ES-I3 (cell line): Measurements from ENCODE around the gene CLSTN2.

Source experiments
- H3K36me3 ChIP-seq: 2 replicates; pipeline ENCODE4 v1.6.1; 2013; ENCODE audit warnings: mild to moderate bottlenecking, low read length, control low read depth, moderate library complexity; ENCODE audit not compliant: insufficient read depth
- H3K4me1 ChIP-seq: 2 replicates; pipeline ENCODE4 v1.6.1; 2013; ENCODE audit warnings: mild to moderate bottlenecking, control low read depth, low read length; ENCODE audit not compliant: insufficient read depth
- H3K9ac ChIP-seq: 2 replicates; pipeline ENCODE4 v1.6.1; 2013; ENCODE audit warnings: low read depth, mild to moderate bottlenecking, low read length, moderate library complexity
- H3K9me3 ChIP-seq: 2 replicates; pipeline ENCODE4 v1.6.1; 2013; ENCODE audit warnings: mild to moderate bottlenecking, low read length, moderate library complexity; ENCODE audit not compliant: control insufficient read depth, insufficient read depth

The CLSTN2 gene

GRCh38 chr3:140131895-140132294 lies 196.9 kb downstream of the CLSTN2 start:
- no peaks in the 10 kb centered on the region for H3K9me3 ChIP-seq
- H3K9ac ChIP-seq = no peak overlapping the region
- H3K4me1 ChIP-seq = peaks cover 8% of the 10 kb centered on the region
- no peaks in the 10 kb centered on the region for H3K36me3 ChIP-seq

GRCh38 chr3:140134231-140134965 lies 199.4 kb downstream of the CLSTN2 start:
- no peak overlapping the region for H3K9ac ChIP-seq
- H3K4me1 ChIP-seq = peaks cover 8% of the 10 kb centered on the region
- no peaks in the 10 kb centered on the region for H3K9me3 ChIP-seq
- H3K36me3 ChIP-seq = no peaks in the 10 kb centered on the region

GRCh38 chr3:140135461-140135860 lies 200.5 kb downstream of the CLSTN2 start:
- H3K9me3 ChIP-seq = no peaks in the 10 kb centered on the region
- no peaks in the 10 kb centered on the region for H3K36me3 ChIP-seq
- H3K9ac ChIP-seq = no peak overlapping the region
- H3K4me1 ChIP-seq = peaks cover 8% of the 10 kb centered on the region

DNA sequence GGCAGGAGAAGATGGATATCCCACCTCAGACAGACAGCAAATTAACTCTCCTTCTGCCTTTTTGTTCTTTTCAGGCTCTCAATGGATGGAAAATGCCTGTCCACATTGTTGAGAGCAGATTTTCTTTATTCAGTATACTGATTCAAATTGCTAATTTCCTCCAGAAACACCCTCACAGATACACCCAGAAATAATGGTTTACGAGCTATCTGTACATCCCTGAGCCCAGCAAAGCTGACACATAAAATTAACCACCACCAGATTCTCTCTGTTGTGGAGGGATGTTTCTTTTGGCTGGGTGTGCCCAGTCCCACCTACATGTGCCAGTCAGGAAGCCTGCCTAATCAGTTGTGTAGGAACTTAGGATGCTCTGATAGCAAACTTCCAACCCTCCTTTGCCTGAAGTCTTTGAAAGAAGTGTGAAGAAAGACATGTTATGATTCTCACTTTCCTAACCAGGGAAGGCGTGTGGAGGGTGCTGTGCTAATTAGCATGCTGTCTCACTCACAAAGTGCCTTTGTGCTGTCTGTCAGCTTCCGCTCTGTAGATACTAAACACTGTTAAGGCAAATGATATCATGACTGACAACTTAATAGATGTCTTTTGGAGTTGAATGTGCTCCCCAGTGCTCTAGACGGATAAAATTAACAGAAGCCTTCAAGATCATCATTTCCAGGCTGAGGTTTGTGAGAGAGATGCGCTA lies 208.5 kb downstream of the CLSTN2 start:
- no peaks in the 10 kb centered on the region for H3K4me1 ChIP-seq
- H3K9ac ChIP-seq = no peak overlapping the region
- H3K9me3 ChIP-seq = no peaks in the 10 kb centered on the region
- no peaks in the 10 kb centered on the region for H3K36me3 ChIP-seq

DNA sequence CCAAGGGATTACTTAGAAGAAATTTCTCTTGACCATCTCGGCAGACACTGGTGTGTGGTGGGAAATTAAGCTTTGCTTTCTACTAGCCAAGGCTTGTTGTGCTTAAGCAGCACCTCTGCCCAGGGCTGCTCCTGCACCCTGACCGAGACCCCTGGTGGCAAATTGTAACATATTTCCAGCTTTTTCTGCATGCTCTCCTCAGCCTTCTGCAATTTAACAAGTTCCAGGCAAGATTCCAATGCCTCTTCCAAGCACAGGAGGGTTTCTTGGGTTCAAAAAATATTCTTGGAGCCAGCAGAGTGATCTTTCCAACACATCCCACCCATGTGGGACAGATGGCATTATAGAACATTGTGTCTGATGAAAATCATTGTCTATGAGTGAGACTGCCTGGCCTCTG lies 210.5 kb downstream of the CLSTN2 start:
- Histone ChIP-seq H3K9me3 (no peaks in the 10 kb centered on the region), H3K36me3 (no peaks in the 10 kb centered on the region), H3K4me1 (no peaks in the 10 kb centered on the region), H3K9ac (no peak overlapping the region)

GRCh38 chr3:140146668-140147067 lies 211.7 kb downstream of the CLSTN2 start:
- Histone ChIP-seq H3K4me1 (no peaks in the 10 kb centered on the region), H3K36me3 (no peaks in the 10 kb centered on the region), H3K9me3 (no peaks in the 10 kb centered on the region), H3K9ac (no peak overlapping the region)

DNA sequence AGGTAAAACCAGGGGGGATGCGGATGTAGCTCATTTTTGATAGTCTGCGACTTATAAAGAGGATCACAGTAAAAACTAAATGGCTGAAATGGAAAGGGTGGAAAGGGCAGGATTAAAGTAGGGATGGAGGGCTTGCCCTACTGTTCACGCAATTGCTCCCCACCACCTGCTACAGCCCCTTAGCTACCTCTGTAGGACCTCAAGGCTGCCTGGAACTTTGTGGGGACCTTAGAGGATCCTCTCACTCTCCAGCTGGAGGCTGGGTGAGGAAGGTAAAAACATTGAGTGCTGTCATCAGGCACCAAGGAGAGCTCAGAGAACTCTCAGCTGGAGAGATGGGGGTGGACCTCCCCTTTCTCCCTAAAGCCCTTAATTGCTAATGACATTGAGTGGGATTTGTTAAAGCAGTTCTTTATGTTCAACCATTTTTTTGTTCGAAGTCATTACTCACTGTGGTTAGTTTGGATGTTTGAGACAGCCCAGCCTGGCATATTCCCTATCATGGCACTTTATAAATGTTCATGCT lies 213.0 kb downstream of the CLSTN2 start:
- no peaks in the 10 kb centered on the region for H3K36me3 ChIP-seq
- H3K4me1 ChIP-seq = no peaks in the 10 kb centered on the region
- H3K9ac ChIP-seq = no peak overlapping the region
- no peaks in the 10 kb centered on the region for H3K9me3 ChIP-seq

DNA sequence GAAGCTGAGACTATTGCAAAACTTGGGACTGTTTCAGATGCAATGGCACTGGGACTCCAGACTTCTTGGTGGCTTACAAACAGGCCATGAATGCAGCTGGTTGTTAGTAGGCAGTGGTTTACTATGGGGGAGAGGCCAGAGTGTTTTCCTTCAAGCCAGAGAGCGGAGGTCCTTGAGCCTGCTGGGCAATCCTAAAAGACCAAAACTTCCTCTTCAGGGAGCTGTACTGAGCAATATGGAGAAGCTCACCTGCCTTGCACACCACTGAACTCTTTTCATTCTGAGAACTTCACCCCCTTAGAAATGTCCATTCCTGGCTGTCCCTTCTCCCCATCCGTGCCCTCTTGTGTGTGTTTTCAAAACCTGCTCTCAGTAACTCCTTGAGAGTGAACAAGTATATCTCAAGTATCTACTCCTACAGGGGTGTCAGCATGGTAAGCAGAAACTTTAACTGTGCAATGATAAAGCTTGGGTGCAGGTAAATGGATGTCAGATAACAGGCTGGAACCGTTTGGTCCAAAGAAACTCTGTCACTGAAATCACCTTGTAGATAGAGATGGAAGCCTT lies 213.9 kb downstream of the CLSTN2 start:
- Histone ChIP-seq H3K9me3 (no peaks in the 10 kb centered on the region), H3K9ac (no peak overlapping the region), H3K4me1 (no peaks in the 10 kb centered on the region), H3K36me3 (no peaks in the 10 kb centered on the region)

- Histone ChIP-seq H3K36me3 (no peaks in the 10 kb centered on the region), H3K4me1 (no peaks in the 10 kb centered on the region), H3K9ac (no peak overlapping the region), H3K9me3 (no peaks in the 10 kb centered on the region)
Measured at GRCh38 chr3:140151321-140151720, 216.3 kb downstream of the CLSTN2 start.

DNA sequence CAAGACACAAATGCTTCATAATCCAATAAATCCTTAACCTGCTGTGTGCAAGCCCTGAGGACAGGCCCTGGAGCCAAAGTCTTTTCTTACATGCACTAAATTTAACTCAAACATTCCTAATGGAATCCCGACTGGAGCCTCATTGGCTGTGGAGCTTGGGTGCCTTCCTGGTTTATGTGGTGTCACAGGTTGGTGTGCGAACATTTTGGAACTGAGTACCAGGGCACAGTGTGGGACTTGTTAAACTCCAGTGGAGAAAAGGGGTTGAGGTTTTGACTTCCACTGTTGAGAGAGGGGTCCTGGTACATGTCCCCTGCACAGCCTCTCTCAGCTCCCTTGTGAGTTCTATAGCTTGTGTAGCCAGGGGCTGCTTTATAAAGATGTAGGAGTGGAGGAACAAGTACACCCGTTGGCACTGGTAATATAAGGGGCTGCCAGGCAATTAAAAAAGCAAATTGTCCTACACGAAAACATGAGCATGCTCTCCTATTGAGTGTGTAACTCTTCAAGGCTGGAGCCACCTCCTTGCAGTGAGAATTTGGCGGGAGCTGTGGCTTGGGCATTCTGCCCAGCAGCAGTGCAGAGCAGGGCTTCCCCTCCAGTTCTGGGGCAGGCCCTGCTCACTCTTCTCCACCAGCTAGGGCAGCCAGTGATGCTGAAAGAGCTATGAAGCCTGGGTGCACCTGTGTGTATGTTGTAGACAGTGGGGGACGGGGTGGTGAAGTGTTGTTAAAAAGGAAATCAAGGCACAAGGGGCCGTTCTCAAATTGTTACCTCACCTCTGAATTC lies 218.1 kb downstream of the CLSTN2 start:
- H3K36me3 ChIP-seq = no peaks in the 10 kb centered on the region
- no peaks in the 10 kb centered on the region for H3K4me1 ChIP-seq
- H3K9ac ChIP-seq = no peak overlapping the region
- no peaks in the 10 kb centered on the region for H3K9me3 ChIP-seq

DNA sequence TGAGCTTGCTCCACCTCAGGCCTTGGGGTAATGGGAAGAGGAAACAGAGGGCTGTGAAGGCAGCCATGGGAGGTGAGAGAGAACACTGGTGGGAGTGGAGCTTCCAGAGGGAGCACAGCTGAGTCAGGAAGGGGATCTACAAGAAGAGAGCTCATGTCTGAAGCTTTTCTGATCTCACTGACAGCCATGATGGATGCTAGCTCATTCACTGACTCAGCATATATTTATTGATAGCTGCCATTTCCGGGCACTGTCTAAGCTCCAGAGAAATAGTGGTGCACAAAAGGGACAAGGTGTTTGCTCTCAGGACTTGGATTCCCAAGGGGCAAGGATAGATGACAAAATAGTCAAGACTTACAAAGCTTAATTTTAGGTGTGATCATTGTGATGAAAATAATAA lies 218.8 kb downstream of the CLSTN2 start:
- Histone ChIP-seq H3K36me3 (no peaks in the 10 kb centered on the region), H3K4me1 (no peaks in the 10 kb centered on the region), H3K9me3 (no peaks in the 10 kb centered on the region), H3K9ac (no peak overlapping the region)

DNA sequence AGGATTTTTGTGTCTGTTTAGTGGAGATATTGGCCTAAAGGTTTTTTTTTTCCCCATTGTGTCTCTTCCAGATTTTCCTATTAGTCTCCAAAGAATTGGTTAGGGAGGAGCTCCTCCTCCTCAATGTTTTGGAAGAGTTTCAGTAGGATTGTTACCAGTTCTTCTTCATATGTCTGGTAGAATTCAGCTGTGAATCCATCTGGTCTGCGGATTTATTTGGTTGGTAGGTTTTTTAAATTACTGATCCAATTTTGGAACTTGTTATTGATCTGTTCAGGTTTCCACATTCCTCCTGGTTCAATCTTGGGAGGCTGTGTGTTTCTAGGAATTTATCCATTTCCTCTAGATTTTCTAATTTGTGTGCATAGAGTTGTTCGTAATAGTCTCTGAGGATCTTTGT lies 222.2 kb downstream of the CLSTN2 start:
- Histone ChIP-seq H3K9me3 (no peaks in the 10 kb centered on the region), H3K4me1 (no peaks in the 10 kb centered on the region), H3K36me3 (no peaks in the 10 kb centered on the region), H3K9ac (no peak overlapping the region)

DNA sequence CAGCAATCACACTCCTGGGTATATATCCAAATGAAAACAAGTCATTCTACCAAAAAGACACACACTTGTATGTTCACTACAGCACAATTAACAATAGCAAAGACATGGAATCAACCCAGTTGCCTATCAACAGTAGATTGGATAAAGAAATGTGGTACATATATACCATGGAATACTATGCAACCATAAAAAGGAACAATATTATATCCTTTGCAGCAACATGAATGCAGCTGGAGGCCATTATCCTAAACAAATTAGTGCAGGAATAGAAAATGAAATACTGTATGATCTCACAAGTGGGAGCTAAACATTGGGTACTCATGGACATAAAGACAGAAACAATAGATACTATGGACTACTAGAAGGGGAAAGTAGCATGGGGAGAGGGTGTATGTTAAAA lies 224.7 kb downstream of the CLSTN2 start:
- Histone ChIP-seq H3K9ac (no peak overlapping the region), H3K36me3 (no peaks in the 10 kb centered on the region), H3K4me1 (no peaks in the 10 kb centered on the region), H3K9me3 (no peaks in the 10 kb centered on the region)

DNA sequence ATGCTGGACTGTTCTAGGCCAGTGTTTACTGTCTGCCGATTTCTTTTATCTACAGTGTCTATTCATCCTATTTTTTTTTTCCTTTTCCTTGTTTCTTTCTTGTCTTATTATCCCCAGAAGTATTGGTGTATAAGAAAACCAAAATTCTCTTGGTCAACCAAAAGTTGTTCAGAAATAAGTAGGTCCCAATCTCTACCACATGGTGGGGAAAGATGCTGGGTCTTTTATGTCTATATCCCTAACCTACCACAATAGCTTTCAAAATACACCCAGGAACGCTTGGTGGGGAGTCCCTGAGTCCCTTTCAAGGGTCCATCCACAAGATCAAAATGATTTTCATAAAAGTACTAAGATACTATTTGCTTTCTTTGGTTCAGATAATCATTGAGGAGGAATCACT lies 225.6 kb downstream of the CLSTN2 start:
- no peaks in the 10 kb centered on the region for H3K4me1 ChIP-seq
- no peaks in the 10 kb centered on the region for H3K36me3 ChIP-seq
- no peaks in the 10 kb centered on the region for H3K9me3 ChIP-seq
- no peak overlapping the region for H3K9ac ChIP-seq
